Lung (tissue), 12 donors: ENCODE measurements around the gene TAF1D. TPM values are rescaled to one million over a fixed set of nuclear protein-coding genes. Genes with fewer than 3 reads are reported as not detected.

ENCODE experiments used
- ATAC-seq: fragments of 200-7000 bp; cut with Tn5 transposase; one replicate; pipeline ENCODE4 v1.9.1; 2020; ENCODE audit warnings: moderate number of reproducible peaks; ENCODE audit not compliant: insufficient read depth, low FRiP score
- DNase-seq, 3 donors: peaks; one replicate each; pipeline ENCODE4 v3.0.0-alpha.2; 2013 to 2017
- H3K27ac ChIP-seq, 2 donors: one replicate each; pipeline ENCODE4 v1.5.1; 2013; ENCODE audit warnings: mild to moderate bottlenecking in 2 of 2, moderate library complexity in 2 of 2, control low read depth in 1 of 2, inconsistent platforms in 1 of 2, low read depth in 1 of 2, low read length in 1 of 2
- H3K27me3 ChIP-seq, 3 donors: one replicate each; pipeline ENCODE4 v1.5.1; 2013; ENCODE audit warnings: low read length in 2 of 3; ENCODE audit not compliant: control insufficient read depth in 3 of 3, insufficient read depth in 3 of 3
- H3K36me3 ChIP-seq, 4 donors: one replicate each; pipeline ENCODE4 v1.5.1; 2013; ENCODE audit warnings: low read length in 4 of 4, mild to moderate bottlenecking in 1 of 4, moderate library complexity in 1 of 4; ENCODE audit not compliant: control insufficient read depth in 4 of 4, insufficient read depth in 4 of 4
- H3K4me1 ChIP-seq, 5 donors: one replicate each; pipeline ENCODE4 v1.5.1; 2013; ENCODE audit warnings: low read length in 5 of 5, mild to moderate bottlenecking in 2 of 5, moderate library complexity in 1 of 5; ENCODE audit not compliant: control insufficient read depth in 5 of 5, insufficient read depth in 5 of 5
- H3K4me3 ChIP-seq: one replicate; pipeline ENCODE4 v1.5.1; 2013; ENCODE audit warnings: mild to moderate bottlenecking, control low read depth, moderate library complexity
- H3K9ac ChIP-seq, 2 donors: one replicate each; pipeline ENCODE4 v1.5.1; 2013; ENCODE audit warnings: low read length in 2 of 2, control low read depth in 1 of 2; ENCODE audit not compliant: insufficient read depth in 1 of 2
- H3K9me3 ChIP-seq, 4 donors: one replicate each; pipeline ENCODE4 v1.5.1; 2013; ENCODE audit warnings: low read length in 3 of 4, mild to moderate bottlenecking in 1 of 4, moderate library complexity in 1 of 4; ENCODE audit not compliant: control insufficient read depth in 4 of 4, insufficient read depth in 3 of 4
- WGBS, 2 donors: extraction: QIAGEN DNeasy Blood & Tissue Kit; methylation state at CpG; one replicate each; pipeline ENCODE4 v1.1.7; 2013; 5-methylcytosine and 5-hydroxymethylcytosine counted together
- polyA plus RNA-seq, 2 donors: library from polyadenylated mRNA; stranded (reverse); fragments of 200-250 nt; gene quantifications; one replicate each; pipeline ENCODE4 v1.2.1, GENCODE V29; 2013
- total RNA-seq, 2 donors: library from RNA; depleted of rRNA in 1 of 2; stranded (reverse); fragments of >200 nt in 1 of 2; gene quantifications; one replicate each; pipeline ENCODE4 v1.2.1, GENCODE V29; 2014 to 2021
- TF ChIP-seq, protein P1 (sequence below): IDR thresholded peaks from 2 replicates; pipeline ENCODE4 v1.5.1; 2012; ENCODE audit warnings: mild to moderate bottlenecking; ENCODE audit errors: control extremely low read depth, extremely low read depth
- donor health status: control.
- donor health status: control.
- donor health status: Bipolar disorder and iron deficiency.
- donor health status: healthy.
- donor health status: DM: yes; HTN: yes; CAD: no.

TAF1D gene
- total and polyA plus RNA-seq, 4 donors, result 58.1 to 315 (median 148) TPM

DNA sequence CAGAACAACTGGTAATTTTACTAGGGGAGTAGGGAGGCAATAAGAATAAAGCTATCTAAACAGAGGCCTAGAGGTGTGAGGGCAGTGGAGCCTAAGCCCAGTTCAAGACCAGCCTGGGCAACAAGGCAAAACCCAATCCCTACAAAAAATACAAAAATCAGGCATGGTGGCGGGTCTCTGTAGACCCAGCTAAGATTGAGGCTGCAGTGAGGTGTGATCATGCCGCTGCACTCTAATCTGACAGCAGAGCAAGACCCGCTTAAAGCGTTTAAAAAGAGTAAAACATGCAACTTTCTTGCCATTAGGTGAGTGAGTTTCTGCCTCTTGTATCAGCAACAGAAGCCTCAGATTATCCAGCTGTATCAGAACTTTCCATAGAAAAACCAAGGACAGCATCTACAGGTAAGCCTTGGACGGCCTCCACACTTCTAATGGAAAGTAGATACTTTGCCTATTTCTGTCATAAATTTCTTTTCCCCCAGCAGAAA is 12.1 kb downstream of the TAF1D start:
- H3K9ac ChIP-seq, result no peak overlapping the region
- H3K4me1 ChIP-seq, result no peaks in the 10 kb centered on the region
- DNase-seq (no peak), ATAC-seq (no peak)
- peaks cover 23 to 64% (median 50%) of the 10 kb centered on the region in 4 donors for H3K36me3 ChIP-seq
- H3K27ac ChIP-seq, result no peak overlapping the region
- H3K27me3 ChIP-seq, result no peaks in the 10 kb centered on the region
- WGBS, 2 donors, result 95 to 96% methylated on average over 5 of the region's 5 CpGs
- H3K4me3 ChIP-seq, result no peak overlapping the region
- H3K9me3 ChIP-seq, result no peaks in the 10 kb centered on the region
- TF ChIP-seq, protein P1, sequence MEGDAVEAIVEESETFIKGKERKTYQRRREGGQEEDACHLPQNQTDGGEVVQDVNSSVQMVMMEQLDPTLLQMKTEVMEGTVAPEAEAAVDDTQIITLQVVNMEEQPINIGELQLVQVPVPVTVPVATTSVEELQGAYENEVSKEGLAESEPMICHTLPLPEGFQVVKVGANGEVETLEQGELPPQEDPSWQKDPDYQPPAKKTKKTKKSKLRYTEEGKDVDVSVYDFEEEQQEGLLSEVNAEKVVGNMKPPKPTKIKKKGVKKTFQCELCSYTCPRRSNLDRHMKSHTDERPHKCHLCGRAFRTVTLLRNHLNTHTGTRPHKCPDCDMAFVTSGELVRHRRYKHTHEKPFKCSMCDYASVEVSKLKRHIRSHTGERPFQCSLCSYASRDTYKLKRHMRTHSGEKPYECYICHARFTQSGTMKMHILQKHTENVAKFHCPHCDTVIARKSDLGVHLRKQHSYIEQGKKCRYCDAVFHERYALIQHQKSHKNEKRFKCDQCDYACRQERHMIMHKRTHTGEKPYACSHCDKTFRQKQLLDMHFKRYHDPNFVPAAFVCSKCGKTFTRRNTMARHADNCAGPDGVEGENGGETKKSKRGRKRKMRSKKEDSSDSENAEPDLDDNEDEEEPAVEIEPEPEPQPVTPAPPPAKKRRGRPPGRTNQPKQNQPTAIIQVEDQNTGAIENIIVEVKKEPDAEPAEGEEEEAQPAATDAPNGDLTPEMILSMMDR, result no peak

DNA sequence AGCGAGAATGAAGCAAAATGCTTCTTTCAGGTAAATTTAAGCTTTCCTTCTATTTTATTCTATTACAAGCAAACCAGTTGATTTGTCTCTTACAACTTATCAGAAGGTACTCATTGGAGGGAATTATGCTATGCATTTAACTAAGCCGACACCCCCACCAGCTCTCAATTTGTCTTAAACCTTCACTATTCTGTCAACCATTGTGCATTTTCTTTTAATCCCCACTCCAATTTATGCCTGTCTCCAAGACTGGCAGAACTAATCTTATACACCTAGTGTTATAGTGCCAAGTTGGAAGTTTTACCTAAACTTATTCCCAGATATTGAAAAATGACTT is 12.5 kb downstream of the TAF1D start:
- H3K9ac ChIP-seq, result no peak overlapping the region
- no peak overlapping the region for H3K4me3 ChIP-seq
- ATAC-seq (no peak), DNase-seq (no peak)
- TF ChIP-seq, protein P1, result no peak
- H3K27ac ChIP-seq, result no peak overlapping the region
- H3K4me1 ChIP-seq, result no peaks in the 10 kb centered on the region
- 95 to 97% methylated on average over 2 of the region's 2 CpGs for WGBS, 2 donors
- H3K9me3 ChIP-seq, result no peaks in the 10 kb centered on the region
- peaks cover 23 to 60% (median 48%) of the 10 kb centered on the region in 4 donors for H3K36me3 ChIP-seq
- H3K27me3 ChIP-seq, result no peaks in the 10 kb centered on the region

DNA sequence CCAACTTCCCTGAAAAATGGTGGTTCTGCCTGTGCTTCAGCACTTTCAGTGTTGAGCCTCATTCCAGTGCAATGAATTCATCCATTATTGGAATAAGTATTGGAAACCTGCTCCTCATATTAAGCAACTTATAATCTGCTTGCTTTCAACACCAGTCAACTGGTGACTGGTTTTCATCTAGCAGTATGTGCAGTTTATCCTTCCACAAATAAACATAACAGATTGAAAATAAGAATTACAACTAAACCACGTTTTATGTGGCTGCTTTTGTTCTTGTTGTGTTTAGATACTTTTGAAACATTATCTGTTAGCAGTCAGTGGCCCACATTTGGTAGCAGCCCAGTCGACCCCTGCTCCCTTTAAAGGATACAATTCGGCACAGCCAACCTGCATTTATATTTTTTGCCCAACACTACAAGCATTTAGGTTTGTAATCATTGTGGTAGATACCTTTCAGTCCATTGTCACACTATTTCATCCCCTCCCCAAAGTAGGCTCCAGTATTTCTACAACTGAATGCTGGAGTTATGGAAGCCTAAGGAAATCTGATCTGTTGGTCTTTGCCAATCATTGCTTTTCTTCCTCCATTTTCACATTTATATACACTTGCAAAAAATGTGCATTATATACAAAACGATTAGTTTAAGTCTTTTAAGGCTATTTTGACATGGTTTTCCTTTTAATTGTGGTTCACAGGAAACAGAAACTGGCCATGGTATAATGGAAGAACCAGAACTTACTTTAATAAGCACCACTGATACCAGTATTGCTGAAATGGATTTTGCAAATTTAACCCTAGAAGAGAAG is 13.1 kb downstream of the TAF1D start:
- 58 to 60% methylated on average over 4 of the region's 4 CpGs for WGBS, 2 donors
- TF ChIP-seq, protein P1, result no peak
- no peak for ATAC-seq
- Histone ChIP-seq H3K9me3 (no peaks in the 10 kb centered on the region), H3K4me3 (no peak overlapping the region), H3K4me1 (no peaks in the 10 kb centered on the region), H3K9ac (no peak overlapping the region), H3K27ac (no peak overlapping the region), H3K27me3 (no peaks in the 10 kb centered on the region), H3K36me3 (peaks cover 17 to 59% (median 44%) of the 10 kb centered on the region in 4 donors)
- no peak for DNase-seq
